ENCODE measurements around the gene FXYD7. TPM values are rescaled to one million over a fixed set of nuclear protein-coding genes. Genes with fewer than 3 reads are reported as not detected.

FXYD7 gene
- total RNA-seq, 3 donors from 2014 or later: 0.48 TPM; not detected in 2

GRCh38 chr19:35168196-35168595 lies 25.1 kb downstream of the FXYD7 start:
- Mint-ChIP-seq H3K27me3 (ENCODE audit: low read depth) (no peaks in the 10 kb centered on the region), H3K4me1 (ENCODE audit: low read depth) (peaks cover 39% of the 10 kb centered on the region), H3K9me3 (peaks cover 13% of the 10 kb centered on the region), H3K36me3 (ENCODE audit: insufficient read depth) (peaks cover 48% of the 10 kb centered on the region), H3K4me3 (no peak overlapping the region)
- ATAC-seq: no peak
- no peak for DNase-seq

- Mint-ChIP-seq H3K9me3 (peaks cover 13% of the 10 kb centered on the region), H3K27me3 (ENCODE audit: low read depth) (no peaks in the 10 kb centered on the region), H3K4me3 (no peak overlapping the region), H3K36me3 (ENCODE audit: insufficient read depth) (peaks cover 37% of the 10 kb centered on the region), H3K4me1 (ENCODE audit: low read depth) (peaks cover 36% of the 10 kb centered on the region)
- ATAC-seq (peak; percentile 23 to 51), DNase-seq (no peak)
Observed at GRCh38 chr19:35169221-35169995, 26.4 kb downstream of the FXYD7 start.

- Mint-ChIP-seq H3K9me3 (peaks cover 11% of the 10 kb centered on the region), H3K27me3 (ENCODE audit: low read depth) (no peaks in the 10 kb centered on the region), H3K4me3 (no peak overlapping the region), H3K36me3 (ENCODE audit: insufficient read depth) (peaks cover 30% of the 10 kb centered on the region), H3K4me1 (ENCODE audit: low read depth) (peaks cover 42% of the 10 kb centered on the region)
- DNase-seq (no peak), ATAC-seq (no peak)
Observed at GRCh38 chr19:35170359-35171061, 27.5 kb downstream of the FXYD7 start.

- H3K4me1 Mint-ChIP-seq (ENCODE audit: low read depth): peaks cover 42% of the 10 kb centered on the region
- ATAC-seq: no peak
Observed at GRCh38 chr19:35171730-35172129, 28.7 kb downstream of the FXYD7 start.

GRCh38 chr19:35174226-35174625 lies 31.2 kb downstream of the FXYD7 start:
- H3K4me3 Mint-ChIP-seq: no peak overlapping the region
- peaks cover 8% of the 10 kb centered on the region for H3K36me3 Mint-ChIP-seq (ENCODE audit: insufficient read depth)
- DNase-seq (no peak), ATAC-seq (no peak)
- no peaks in the 10 kb centered on the region for H3K27me3 Mint-ChIP-seq (ENCODE audit: low read depth)
- H3K9me3 Mint-ChIP-seq: no peaks in the 10 kb centered on the region
- H3K4me1 Mint-ChIP-seq (ENCODE audit: low read depth): peaks cover 35% of the 10 kb centered on the region

More at GRCh38 chr19:35171730-35172129, 28.7 kb downstream of the FXYD7 start:
- peaks cover 18% of the 10 kb centered on the region for H3K36me3 Mint-ChIP-seq (ENCODE audit: insufficient read depth)
- no peaks in the 10 kb centered on the region for H3K27me3 Mint-ChIP-seq (ENCODE audit: low read depth)
- DNase-seq: no peak
- no peak overlapping the region for H3K4me3 Mint-ChIP-seq
- no peaks in the 10 kb centered on the region for H3K9me3 Mint-ChIP-seq

GRCh38 chr19:35176181-35176570 lies 33.1 kb downstream of the FXYD7 start:
- no peaks in the 10 kb centered on the region for H3K27me3 Mint-ChIP-seq (ENCODE audit: low read depth)
- H3K4me1 Mint-ChIP-seq (ENCODE audit: low read depth): peaks cover 52% of the 10 kb centered on the region
- ATAC-seq (no peak), DNase-seq (no peak)
- H3K4me3 Mint-ChIP-seq: no peak overlapping the region
- no peaks in the 10 kb centered on the region for H3K9me3 Mint-ChIP-seq
- peaks cover 3% of the 10 kb centered on the region for H3K36me3 Mint-ChIP-seq (ENCODE audit: insufficient read depth)

GRCh38 chr19:35177377-35178274 lies 34.6 kb downstream of the FXYD7 start:
- peaks cover 3% of the 10 kb centered on the region for H3K36me3 Mint-ChIP-seq (ENCODE audit: insufficient read depth)
- no peak overlapping the region for H3K4me3 Mint-ChIP-seq
- ATAC-seq (no peak), DNase-seq (no peak)
- no peaks in the 10 kb centered on the region for H3K27me3 Mint-ChIP-seq (ENCODE audit: low read depth)
- H3K9me3 Mint-ChIP-seq: no peaks in the 10 kb centered on the region
- H3K4me1 Mint-ChIP-seq (ENCODE audit: low read depth): peaks cover 53% of the 10 kb centered on the region

- Mint-ChIP-seq H3K27me3 (ENCODE audit: low read depth) (no peaks in the 10 kb centered on the region), H3K9me3 (no peaks in the 10 kb centered on the region), H3K4me1 (ENCODE audit: low read depth) (peaks cover 53% of the 10 kb centered on the region), H3K4me3 (no peak overlapping the region), H3K36me3 (ENCODE audit: insufficient read depth) (peaks cover 3% of the 10 kb centered on the region)
- ATAC-seq (no peak), DNase-seq (no peak)
Observed at GRCh38 chr19:35178701-35179100, 35.6 kb downstream of the FXYD7 start.

GRCh38 chr19:35179830-35180229 lies 36.8 kb downstream of the FXYD7 start:
- DNase-seq: no peak
- Mint-ChIP-seq H3K27me3 (ENCODE audit: low read depth) (no peaks in the 10 kb centered on the region), H3K4me3 (no peak overlapping the region), H3K36me3 (ENCODE audit: insufficient read depth) (peaks cover 3% of the 10 kb centered on the region), H3K9me3 (peaks cover 8% of the 10 kb centered on the region), H3K4me1 (ENCODE audit: low read depth) (peaks cover 55% of the 10 kb centered on the region)
- ATAC-seq: no peak

- Mint-ChIP-seq H3K9me3 (peaks cover 8% of the 10 kb centered on the region), H3K4me3 (no peak overlapping the region), H3K4me1 (ENCODE audit: low read depth) (peaks cover 39% of the 10 kb centered on the region), H3K27me3 (ENCODE audit: low read depth) (no peaks in the 10 kb centered on the region), H3K36me3 (ENCODE audit: insufficient read depth) (no peaks in the 10 kb centered on the region)
- DNase-seq (no peak), ATAC-seq (no peak)
Observed at GRCh38 chr19:35181387-35181786, 38.3 kb downstream of the FXYD7 start.

GRCh38 chr19:35184267-35184666 lies 41.2 kb downstream of the FXYD7 start:
- H3K27me3 Mint-ChIP-seq (ENCODE audit: low read depth): no peaks in the 10 kb centered on the region
- no peak for ATAC-seq
- H3K4me1 Mint-ChIP-seq (ENCODE audit: low read depth): peaks cover 24% of the 10 kb centered on the region
- DNase-seq: no peak
- no peaks in the 10 kb centered on the region for H3K36me3 Mint-ChIP-seq (ENCODE audit: insufficient read depth)
- no peak overlapping the region for H3K4me3 Mint-ChIP-seq
- peaks cover 12% of the 10 kb centered on the region for H3K9me3 Mint-ChIP-seq

GRCh38 chr19:35184884-35185283 lies 41.8 kb downstream of the FXYD7 start:
- Mint-ChIP-seq H3K27me3 (ENCODE audit: low read depth) (no peaks in the 10 kb centered on the region), H3K4me3 (no peak overlapping the region), H3K9me3 (peaks cover 12% of the 10 kb centered on the region), H3K36me3 (ENCODE audit: insufficient read depth) (no peaks in the 10 kb centered on the region), H3K4me1 (ENCODE audit: low read depth) (peaks cover 18% of the 10 kb centered on the region)
- DNase-seq: no peak
- peak in 1 of 2 donors; percentile 85 for ATAC-seq

GRCh38 chr19:35194012-35194984 lies 51.2 kb downstream of the FXYD7 start:
- no peaks in the 10 kb centered on the region for H3K36me3 Mint-ChIP-seq (ENCODE audit: insufficient read depth)
- H3K9me3 Mint-ChIP-seq: no peaks in the 10 kb centered on the region
- H3K4me1 Mint-ChIP-seq (ENCODE audit: low read depth): peaks cover 14% of the 10 kb centered on the region
- no peak overlapping the region for H3K4me3 Mint-ChIP-seq
- ATAC-seq (no peak), DNase-seq (no peak)
- H3K27me3 Mint-ChIP-seq (ENCODE audit: low read depth): no peaks in the 10 kb centered on the region

All from activated T-cell treated with anti-CD3 and anti-CD28 coated beads, Interleukin-2, amount 50 U/mL, for 4 hours (primary cell).